ENCODE measurements around the gene ECT2L. TPM values are rescaled to one million over a fixed set of nuclear protein-coding genes. Genes with fewer than 3 reads are reported as not detected.

ECT2L gene
- total and polyA plus RNA-seq, 2 of the 13 experiments (the other 11 are each of a cell fraction or from before 2014, with no cell fraction given), result 0.12 TPM; not detected in 1

DNA sequence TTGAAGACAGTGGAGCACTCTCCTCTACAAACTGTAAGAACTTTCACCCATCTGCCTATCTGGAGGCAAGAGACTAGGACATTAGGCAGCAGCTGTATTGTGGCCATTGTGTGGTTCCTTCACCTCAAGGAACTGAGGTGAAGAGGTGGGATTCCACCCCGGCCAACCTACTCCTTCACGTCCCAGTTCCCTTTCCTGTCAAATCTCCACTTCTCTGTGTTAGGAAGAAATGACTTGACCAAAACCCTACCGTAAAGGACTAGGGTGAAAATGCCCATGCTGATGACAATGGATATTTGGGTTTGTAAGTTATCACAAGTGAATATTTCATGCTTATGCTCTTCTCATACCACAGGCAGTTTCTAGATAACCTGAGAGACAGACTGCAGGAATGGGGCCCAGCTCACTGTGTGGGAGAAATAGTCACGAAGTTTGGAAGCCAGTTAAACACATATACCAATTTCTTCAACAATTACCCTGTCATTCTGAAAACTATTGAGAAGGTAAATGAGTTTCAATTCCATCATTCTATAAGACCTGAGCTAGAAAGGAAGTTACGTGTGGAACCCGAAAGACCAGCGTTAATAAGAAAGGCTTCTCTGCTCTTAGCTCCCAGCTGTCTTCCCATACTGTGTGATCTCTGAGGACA is 86.6 kb downstream of the ECT2L start:
- DNase-seq (ENCODE audit: low spot score) (no peak), FAIRE-seq (no peak), ATAC-seq (no peak)
- Histone ChIP-seq H3K4me1 (ENCODE audit: insufficient read depth, low read length) (no peaks in the 10 kb centered on the region), H4K20me1 (ENCODE audit: insufficient read depth, low read length) (no peaks in the 10 kb centered on the region), H2AFZ (ENCODE audit: low read length) (no peak overlapping the region), H3K27me3 (ENCODE audit: control insufficient read depth in 1 of 2, insufficient read depth in 2 of 2, low read length in 2 of 2) (no peaks in the 10 kb centered on the region), H3K9ac (ENCODE audit: insufficient read depth, low read depth, low read length) (no peak overlapping the region), H3K4me3 (replicated peaks in 1 of 3; ENCODE audit: insufficient read depth in 1 of 3, low read depth in 2 of 3, low read length in 3 of 3) (no peak overlapping the region), H3K79me2 (ENCODE audit: insufficient read depth, low read length) (no peaks in the 10 kb centered on the region), H3K27ac (ENCODE audit: extremely low read length, insufficient read depth, low read length) (no peak overlapping the region), H3K36me3 (replicated peaks in 1 of 2; ENCODE audit: control insufficient read depth in 1 of 2, insufficient read depth in 2 of 2, low read length in 2 of 2) (no peaks in the 10 kb centered on the region), H3K4me2 (ENCODE audit: low read depth, low read length) (no peak overlapping the region), H3K9me3 (ENCODE audit: low read length) (no peaks in the 10 kb centered on the region)
- in situ Hi-C loops (cut with HindIII; ENCODE audit: extremely low pct_ligation_motif_present, low pct_unique_long_range_greater_than_20kb), result no loop called here
- ChIA-PET CTCF (ENCODE audit: low intra/inter-chr PET ratio, low total read pairs) (no interaction called here), POLR2A (no interaction called here)
- TF ChIP-seq MTA3 (CRISPR knock-in tag; IDR thresholded peaks at IDR 0.05) (no peak), ZNF598 (CRISPR knock-in tag; IDR thresholded peaks at IDR 0.05; ENCODE audit: borderline replicate concordance) (no peak), ZFAT (CRISPR knock-in tag; conservative IDR thresholded peaks at IDR 0.05) (no peak)
- 61% methylated on average over 7 of the region's 7 CpGs for WGBS (ENCODE audit: low lambda C conversion rate)
- intact Hi-C loops (cut with micrococcal nuclease; ENCODE audit: unreplicated experiment), result no loop called here
- BruUV-seq (replicated peaks), result no TSS peak

- no peak overlapping the region for H3K4me2 ChIP-seq (ENCODE audit: low read depth, low read length)
- H2AFZ ChIP-seq (ENCODE audit: low read length), result no peak overlapping the region
- H3K27me3 ChIP-seq (ENCODE audit: control insufficient read depth in 1 of 2, insufficient read depth in 2 of 2, low read length in 2 of 2), result no peaks in the 10 kb centered on the region; a peak in 1 of 5 replicates
- 67% methylated on average over 13 of the region's 13 CpGs for WGBS (ENCODE audit: low lambda C conversion rate)
- no peaks in the 10 kb centered on the region for H4K20me1 ChIP-seq (ENCODE audit: insufficient read depth, low read length)
- TF ChIP-seq MAFK (conservative IDR thresholded peaks at IDR 0.05 in 1 of 2, IDR thresholded peaks at IDR 0.05 in 1 of 2; ENCODE audit: low read length in 2 of 2), result no peak
- no peak for TF ChIP-seq ZSCAN20 (CRISPR knock-in tag; IDR thresholded peaks at IDR 0.05; ENCODE audit: borderline replicate concordance)
- TF ChIP-seq HBP1 (CRISPR knock-in tag; IDR thresholded peaks at IDR 0.05; ENCODE audit: low read depth), result no peak
- TF ChIP-seq SOX13 (IDR thresholded peaks at IDR 0.05), result no peak
- TF ChIP-seq SOX13 (CRISPR knock-in tag; conservative IDR thresholded peaks at IDR 0.05 in 1 of 2, IDR thresholded peaks at IDR 0.05 in 1 of 2), result no peak
- no peak overlapping the region for H3K9ac ChIP-seq (ENCODE audit: insufficient read depth, low read depth, low read length)
- ChIA-PET CTCF (ENCODE audit: low intra/inter-chr PET ratio, low total read pairs) (no interaction called here), POLR2A (no interaction called here)
- no peaks in the 10 kb centered on the region for H3K36me3 ChIP-seq (replicated peaks in 1 of 2; ENCODE audit: control insufficient read depth in 1 of 2, insufficient read depth in 2 of 2, low read length in 2 of 2)
- H3K9me3 ChIP-seq (ENCODE audit: low read length), result no peaks in the 10 kb centered on the region
- FAIRE-seq (no peak), ATAC-seq (peak; percentile 36), DNase-seq (ENCODE audit: low spot score) (no peak)
- BruUV-seq (replicated peaks), result no TSS peak
- no peak overlapping the region for H3K27ac ChIP-seq (ENCODE audit: extremely low read length, insufficient read depth, low read length)
- no peak overlapping the region for H3K4me3 ChIP-seq (replicated peaks in 1 of 3; ENCODE audit: insufficient read depth in 1 of 3, low read depth in 2 of 3, low read length in 3 of 3)
- H3K79me2 ChIP-seq (ENCODE audit: insufficient read depth, low read length), result no peaks in the 10 kb centered on the region
- in situ Hi-C loops (cut with HindIII; ENCODE audit: extremely low pct_ligation_motif_present, low pct_unique_long_range_greater_than_20kb), result no loop called here
- intact Hi-C loops (cut with micrococcal nuclease; ENCODE audit: unreplicated experiment), result no loop called here
- no peaks in the 10 kb centered on the region for H3K4me1 ChIP-seq (ENCODE audit: insufficient read depth, low read length)
Measured at GRCh38 chr6:138885156-138885819, 89.4 kb downstream of the ECT2L start.
